RPMI7951 (cell line): ENCODE data around the gene ZDHHC22. TPM values are rescaled to one million over a fixed set of nuclear protein-coding genes. Genes with fewer than 3 reads are reported as not detected.

Experiments used
- DNase-seq: peaks from one replicate; pipeline ENCODE4 v3.0.0-alpha.2; 2012; ENCODE audit warnings: low read depth
- total RNA-seq: library from RNA; depleted of rRNA; stranded (reverse); fragments of >200 nt; shearing (Covaris generic); gene quantifications from 2 replicates; pipeline ENCODE4 v1.2.3, GENCODE V29; 2014

Gene ZDHHC22
- total RNA-seq, 1 experiment from 2014 or later: not detected

DNA sequence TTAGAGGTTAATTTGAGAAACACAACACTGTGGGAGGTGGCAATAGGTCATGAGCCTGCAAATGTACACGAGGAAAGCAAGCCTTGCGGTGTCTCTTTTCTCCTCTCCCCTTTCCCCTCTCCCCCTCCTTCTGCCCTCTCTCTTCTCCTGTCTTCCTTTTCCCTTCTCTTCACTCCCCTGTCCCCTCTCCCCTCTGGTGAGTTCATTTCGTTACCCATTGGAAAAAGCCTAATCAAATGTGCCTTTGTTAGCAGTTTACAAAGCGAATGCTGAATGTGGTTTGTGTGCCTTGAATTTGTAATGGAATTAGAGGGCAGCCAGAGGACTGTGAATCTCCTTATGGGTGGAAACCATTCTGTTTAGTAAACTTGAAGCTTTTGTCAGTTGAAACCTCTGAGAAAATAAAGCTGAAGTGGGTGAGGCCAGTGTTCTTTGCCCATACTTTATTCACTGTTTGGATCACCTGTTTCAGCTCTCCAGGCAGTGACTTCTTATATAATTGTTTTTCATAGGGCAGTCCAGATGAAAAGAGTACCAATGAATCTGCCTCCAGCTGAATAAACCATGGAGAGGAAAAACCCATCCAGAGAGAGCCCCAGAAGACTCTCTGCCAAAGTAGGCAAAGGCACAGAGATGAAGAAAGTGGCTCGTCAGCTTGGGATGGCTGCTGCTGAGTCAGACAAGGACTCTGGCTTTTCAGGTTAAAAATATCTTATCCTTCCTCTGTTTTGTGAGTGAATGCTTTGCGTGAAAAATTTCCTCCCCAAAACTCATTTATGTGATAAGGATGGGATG is 36.2 kb downstream of the ZDHHC22 start:
- DNase-seq: no peak

DNA sequence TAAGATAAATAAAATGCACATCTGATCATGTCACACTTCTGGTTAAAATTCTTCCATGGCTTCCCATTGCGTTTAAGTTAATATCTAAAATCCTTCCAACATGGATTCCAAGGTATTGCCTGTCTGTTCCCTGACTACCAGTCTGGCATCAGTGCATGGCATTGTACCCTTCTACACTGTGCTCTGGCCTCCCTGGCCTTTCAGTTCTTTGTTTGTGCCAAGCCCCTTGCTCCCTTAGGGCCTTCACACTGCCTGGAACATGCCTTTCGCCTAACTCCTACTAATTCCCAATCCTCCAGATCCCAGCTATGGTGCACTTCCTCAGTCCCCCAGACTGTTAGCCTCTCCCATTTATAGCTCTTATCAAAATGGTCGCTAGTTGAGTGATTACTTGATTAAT is 37.2 kb downstream of the ZDHHC22 start:
- DNase-seq: no peak

DNA sequence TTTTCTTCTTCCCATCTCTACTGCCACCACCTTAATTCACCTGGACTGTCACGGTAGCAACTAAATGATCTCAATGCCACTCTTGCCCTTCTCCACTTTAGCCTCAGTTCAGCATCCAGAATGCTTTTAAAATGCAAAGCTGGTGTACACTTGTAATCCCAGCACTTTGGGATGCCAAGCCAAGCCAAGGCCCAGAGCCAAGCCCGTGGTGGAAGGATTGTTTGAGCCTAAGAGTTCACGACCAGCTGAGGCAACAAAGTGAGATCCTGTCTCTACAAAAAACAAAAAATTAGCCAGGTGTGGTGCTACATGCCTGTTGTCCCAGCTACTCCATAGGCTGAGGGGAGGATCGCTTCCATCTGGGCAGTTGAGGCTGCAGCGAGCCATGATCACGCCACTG is 37.6 kb downstream of the ZDHHC22 start:
- DNase-seq: no peak

DNA sequence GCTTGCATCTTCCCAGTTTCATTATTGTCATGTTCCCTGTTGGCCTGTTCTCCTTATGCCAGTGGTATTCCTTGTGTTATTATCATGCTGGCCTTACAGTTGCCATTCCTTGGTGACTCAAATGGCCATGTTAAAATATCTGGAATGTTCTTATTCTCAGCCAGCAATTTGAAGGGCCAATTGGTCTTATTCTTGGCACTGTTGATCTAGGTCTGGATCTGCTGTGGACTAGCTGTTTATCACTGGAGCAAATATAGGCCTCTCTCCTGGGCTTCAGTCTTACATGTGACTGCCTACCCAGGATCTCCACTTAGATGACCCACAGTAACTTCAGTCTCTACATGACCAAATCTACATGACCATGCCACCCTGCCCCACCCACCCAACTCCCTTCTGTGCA is 38.1 kb downstream of the ZDHHC22 start:
- DNase-seq: no peak

DNA sequence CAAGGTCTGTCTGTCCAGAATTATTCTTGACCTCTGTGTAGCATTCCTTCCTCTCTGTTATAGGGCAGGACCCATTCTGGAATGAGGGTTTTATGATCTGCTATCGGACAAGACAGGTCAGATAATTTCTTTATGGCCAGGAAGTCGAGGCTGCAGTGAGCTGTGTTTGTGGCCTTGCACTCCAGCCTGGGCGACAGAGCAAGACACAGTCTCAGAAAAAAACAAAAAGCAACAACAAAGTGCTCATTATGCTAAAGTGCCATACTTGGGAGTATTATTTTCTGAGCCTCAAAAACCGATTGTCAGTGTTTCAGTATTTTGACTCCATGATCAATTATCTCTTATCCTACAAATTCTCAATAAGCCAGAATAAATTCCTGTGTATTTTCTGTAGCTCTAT is 39.4 kb downstream of the ZDHHC22 start:
- no peak for DNase-seq

DNA sequence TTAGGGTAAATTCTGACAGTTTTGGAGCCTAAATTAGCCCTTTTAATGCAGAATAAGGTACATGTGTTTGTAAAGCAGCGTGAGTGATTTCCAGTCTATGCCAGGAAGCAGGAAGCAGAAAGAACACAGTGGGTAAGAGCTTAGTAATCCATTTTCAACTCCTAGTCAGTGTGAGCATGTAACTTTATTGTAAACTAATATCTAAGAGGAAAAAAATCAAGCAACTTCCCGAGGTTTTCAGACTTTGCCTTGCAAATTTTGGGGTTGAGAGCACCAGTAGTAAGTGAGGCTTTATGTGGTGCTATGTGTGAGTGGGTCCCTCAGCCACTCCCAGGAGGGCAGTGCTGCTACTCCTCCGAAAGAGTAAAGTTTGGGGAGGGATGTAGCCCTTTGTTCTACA is 40.6 kb downstream of the ZDHHC22 start:
- no peak for DNase-seq

DNA sequence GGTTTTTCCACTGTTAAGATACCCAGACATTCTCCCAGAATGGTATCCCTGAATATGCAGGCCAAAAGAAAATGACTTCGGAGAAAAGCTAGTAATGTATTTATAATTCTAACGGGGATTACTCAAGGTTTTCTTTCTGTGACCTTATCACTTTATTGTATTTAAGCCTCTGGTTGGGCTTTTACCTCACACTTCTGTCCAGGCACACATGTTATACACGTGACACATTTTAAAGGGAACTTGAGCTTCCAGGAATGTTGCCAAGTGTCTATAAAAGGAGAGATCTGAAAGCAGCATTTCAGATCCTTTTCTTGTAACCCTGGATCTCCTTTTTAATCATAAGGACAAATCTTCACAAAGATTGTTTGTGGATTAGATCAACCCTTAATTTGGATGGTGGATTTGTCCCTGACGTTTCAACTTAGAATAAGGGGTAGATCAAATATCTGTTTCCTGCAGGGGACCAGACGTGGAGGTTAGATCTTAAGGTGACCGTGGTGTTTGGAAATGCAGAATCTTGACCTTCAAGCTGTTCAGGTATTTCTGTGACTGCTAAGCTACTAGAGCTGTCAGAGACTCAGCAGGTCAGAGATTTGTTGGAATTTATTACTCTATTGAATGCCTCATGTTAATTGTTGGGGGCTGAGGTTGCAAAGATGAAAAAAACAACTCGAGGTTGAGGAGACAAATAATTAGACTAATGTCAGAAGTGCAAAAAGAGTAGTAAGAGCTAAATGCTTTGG is 42.0 kb downstream of the ZDHHC22 start:
- DNase-seq: peak; percentile 75

DNA sequence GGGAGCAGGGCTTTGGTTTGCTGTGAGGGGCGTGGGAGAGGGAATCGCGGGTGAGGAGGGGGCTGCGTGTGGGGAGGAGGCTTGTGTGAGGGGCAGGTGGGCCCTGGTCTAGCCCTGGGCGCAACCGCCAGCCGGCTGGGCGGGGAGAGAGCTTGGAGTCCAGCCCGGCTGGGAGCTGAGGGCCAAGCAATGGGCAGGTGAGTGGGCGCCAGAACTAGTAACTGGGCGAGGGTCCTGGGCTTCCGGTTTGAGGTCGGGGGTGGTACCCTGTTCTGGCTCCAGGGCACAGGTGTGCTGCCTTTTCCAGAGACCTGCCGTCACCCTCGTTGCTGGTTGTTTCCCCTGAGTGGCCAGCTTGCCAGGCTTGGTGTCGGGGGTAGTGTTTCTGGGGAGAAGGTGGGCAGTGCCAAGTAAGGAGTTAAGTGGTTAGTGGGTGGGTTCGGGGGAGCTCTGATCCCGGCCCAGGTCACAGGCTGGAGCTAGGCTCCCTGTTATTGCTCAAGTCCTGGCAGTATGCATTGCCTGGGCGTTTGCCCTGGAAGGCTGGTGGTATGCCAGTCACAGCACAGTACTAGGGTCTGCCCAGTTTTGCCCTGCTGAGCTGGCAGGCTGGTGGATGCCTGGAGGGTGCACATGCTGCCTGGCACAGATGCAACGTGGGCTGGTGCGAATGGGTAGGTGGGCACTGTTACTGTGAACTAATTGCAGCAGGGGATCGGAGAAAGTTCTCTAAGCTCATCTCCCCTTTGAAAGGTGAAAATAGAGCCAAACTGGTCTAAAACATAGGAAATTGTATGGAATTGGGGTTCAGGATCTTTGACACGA is 42.9 kb downstream of the ZDHHC22 start:
- peak; percentile 4 for DNase-seq

DNA sequence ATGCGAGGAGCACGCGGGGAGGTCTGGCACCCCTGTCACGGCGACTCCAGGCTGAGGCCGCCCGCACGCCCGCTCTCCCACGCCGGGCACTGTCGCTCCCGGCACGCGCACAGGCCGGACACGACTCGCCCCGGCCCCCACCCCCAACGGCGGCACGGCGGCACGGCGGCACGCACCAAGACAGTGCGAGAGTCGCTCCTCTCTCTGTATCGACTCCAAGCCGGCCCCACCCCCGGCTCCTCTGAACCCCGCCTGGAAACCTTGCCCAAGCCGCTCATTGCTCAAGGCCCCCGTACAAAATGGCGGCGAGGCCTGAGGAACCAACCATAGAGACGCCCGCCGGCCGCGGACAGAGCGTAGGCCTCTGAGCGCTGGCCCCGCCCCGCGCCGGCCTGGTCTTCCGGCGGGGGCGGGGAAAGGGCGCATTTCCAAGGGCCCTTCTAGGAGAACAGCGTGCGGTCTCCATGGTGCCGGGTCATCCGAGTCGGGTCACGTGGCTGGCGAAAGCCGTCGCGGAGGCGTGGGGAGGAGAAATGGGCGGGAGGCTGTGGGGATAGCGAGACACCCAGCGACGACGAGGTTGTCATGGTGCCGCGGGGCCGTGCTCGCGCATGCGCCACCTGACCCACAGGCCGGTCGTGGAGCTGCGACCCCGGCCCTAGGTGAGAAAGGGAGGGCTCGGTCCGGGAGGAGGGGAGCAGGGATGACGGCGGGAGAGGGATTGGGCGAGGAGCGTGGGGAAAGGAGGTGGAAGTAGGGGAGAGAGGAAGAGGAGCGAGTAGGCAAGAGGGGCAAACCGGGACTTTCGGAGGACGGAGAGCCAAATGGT is 43.7 kb downstream of the ZDHHC22 start, which contains the start of gene CIPC:
TSS of gene CIPC (plus strand) at position 559 of the 829 bp plus-strand sequence. CDS start 7,451 bp downstream, outside the sequence.
- DNase-seq: peak; percentile 96

DNA sequence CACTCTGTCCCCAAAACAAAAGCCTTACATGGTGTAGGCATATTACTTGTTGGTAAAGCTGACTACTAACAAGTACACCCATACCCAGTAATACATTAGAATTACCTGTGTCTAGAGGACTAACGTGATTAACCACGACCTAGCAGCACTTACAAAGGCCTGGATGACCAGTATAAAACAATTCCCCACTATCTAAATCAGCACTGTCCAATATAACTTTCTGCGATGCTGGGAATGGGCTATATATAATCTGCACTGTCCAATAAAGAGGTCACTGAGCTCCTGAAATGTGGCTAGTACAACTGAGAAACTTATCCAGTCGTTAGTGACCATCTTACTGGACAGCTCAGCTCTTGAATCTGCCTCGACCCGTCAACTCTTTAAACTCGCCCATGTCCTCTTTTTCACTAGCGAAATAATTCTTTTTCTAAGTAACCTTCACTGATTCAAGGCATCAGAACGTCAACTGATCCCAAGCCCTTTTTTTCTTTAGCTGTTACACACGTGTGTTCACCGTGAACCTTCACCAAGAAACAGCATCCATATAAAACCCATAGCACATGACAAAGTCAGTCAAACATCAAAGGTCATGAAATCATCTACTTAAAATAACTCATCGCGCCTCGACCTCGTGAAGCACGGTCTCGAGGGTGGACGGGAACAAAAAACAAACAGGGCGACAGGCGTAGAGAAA is 44.4 kb downstream of the ZDHHC22 start:
- peak; percentile 25 for DNase-seq

DNA sequence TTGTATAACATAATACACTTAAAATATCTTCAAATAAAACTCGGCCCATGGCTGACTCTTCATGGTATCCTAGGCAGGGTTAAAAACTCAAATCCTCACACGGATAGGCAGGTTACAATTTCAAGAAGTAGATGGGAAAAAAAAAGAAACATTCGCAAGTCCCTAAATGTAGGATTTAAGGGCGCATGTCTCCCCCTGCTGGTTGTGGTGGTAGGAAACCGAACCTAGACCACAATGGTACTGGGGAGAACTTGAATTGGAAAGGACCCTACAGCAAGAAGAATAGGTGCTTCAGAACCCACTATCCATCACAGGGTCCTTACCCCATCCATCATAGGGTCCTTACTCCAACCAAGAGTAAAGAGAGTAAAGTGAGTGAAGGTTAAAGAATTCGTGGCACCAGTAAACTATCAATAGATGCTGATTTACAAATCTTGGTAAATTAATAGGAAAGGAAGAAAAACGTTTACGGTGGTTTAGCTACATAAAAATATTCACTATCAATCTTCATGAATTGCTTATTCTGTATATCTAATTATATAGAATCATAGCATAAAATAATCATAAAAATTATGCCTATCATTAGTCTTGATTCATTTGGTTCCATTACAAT is 46.8 kb downstream of the ZDHHC22 start:
- peak; percentile 71 for DNase-seq

DNA sequence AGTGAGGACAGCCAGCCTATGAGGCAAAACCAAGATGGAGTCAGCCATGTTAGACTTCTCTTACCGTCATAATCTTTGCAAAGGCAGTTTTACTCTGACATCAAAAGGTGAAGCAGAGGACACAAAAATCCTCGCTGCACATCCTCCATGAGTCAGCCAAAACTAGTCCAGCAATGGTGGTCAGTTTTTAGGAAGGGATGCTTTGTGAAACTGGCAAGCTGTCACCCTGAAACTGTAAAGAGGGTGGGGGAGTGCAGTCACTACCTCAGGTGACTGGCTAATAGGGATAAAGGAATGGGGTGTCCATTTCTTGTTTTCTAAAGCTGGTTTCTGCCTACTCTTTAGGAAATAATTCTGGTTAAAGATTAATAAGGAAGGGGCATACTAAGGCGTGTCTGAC is 48.9 kb downstream of the ZDHHC22 start:
- no peak for DNase-seq

DNA sequence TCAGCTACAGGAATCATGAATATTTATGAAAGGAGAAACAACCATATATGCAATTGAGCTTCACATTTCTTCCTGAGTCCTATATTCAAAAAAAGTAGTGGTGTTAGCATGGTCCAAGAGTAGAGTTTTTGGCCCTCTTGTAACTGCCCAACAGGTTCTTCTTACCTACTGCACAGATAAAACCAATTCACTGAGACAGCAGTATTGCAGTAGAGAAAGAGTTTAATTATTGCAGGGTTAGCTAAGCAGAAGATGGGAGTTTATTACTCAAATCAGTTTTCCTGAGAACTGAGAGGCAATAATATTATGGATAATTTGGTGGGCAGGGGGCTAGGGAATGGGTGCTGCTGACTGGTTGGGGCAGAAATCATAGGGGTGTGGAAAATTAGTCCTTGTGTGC is 50.1 kb downstream of the ZDHHC22 start:
- no peak for DNase-seq

DNA sequence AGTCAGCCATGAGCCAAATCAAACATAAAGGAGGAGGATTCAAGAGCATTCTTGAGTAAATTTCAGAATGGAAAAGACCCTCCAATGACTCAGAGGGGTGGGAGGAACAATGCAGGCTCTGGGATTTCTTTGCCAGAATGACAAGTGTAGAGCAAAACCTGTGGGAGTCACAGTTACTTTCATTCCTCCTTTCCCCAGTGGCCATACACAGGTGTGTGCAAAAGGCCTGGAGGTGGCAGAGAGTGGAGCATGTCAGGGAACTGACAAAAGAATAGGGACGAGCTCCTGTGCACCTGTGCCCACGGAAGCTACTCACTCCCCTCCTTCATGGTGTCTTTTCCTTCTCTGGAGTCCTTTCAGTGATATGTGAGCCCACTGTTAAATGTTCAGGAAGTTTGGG is 52.9 kb downstream of the ZDHHC22 start:
- no peak for DNase-seq

DNA sequence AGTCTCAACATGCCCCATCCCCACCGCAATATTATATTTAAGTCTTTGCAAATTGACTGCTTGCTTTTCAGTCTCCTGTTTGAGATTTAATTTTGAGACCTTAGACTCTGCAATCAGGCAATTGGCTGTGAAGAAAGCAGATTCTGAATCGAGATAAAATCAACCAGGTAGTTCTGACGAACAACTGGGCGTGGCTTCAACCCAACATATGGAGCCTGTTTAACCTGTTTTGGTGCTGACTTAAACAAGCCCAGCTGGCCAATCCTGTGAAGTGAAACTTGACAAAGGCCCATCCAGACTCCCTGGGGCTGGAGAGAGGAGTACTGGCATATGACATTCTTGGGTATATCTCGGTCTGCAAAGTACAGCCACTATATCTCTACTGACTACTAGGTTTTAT is 53.4 kb downstream of the ZDHHC22 start:
- DNase-seq: no peak

DNA sequence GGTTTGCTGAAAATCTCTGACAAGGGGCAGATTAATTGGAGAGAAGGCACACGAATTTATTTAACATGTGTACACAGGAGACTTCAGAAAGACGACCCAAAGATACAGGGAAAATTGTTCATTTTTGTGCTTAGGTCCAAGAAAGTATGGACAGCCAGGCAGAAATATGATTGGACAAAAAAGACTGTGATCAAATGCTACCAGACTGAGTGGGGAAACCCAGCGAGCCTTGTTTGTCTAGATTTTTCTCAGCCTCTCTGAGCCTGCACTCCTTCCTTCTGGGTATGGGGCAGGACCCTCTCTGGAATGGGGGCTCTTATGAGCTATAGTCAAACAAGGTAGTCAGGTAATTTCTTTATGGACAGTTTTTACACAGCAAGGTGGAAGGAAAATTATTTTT is 54.0 kb downstream of the ZDHHC22 start:
- no peak for DNase-seq

DNA sequence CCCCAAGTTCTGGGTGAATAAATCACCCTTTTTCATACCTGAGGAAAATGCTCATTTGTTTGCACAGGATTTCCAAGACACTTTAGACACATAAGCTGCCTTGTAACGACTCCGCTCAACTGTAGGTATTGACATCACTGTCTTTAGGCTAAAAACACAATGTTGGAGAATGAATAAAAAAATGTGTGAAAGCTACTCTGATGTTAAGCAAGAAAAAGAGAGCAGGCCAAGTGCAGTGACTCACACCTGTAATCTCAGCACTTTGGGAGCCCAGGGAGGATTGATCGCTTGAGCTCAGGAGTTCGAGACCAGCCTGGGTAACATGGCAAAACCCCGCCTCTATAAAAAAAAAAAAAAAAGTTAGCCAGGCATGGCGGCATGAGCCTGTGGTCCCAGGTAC is 54.6 kb downstream of the ZDHHC22 start:
- no peak for DNase-seq

DNA sequence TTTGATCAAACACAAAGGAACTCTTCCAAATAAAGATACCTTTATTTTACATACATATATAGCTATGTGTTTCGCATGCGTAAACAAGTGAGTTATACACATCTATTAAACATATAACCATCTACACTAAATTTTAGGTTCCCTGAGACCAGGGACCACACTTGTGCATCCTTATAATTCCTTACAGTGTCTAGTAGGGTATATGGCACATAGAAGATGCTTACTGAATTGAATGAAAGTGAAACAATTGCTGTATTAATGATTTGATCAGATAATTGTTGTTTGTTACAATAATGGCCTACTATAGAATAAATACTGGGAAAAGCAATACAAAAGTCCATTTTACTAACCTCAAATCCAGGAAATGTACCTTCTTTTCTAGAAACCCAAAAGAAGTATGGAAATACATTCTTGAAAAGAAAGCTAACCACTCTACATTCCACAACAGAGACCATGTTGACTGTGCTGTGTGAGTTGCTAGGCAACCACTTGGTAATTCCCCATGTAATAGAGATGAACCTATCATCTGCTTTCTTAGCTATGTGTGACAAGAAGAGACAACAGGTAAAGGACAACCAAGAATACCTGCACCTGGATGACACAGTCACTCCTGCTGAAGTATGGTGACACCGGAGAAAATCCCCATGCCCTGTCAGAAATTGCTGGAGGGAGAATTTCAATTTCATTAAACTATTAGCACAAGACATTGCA is 55.4 kb downstream of the ZDHHC22 start:
- peak; percentile 28 for DNase-seq

DNA sequence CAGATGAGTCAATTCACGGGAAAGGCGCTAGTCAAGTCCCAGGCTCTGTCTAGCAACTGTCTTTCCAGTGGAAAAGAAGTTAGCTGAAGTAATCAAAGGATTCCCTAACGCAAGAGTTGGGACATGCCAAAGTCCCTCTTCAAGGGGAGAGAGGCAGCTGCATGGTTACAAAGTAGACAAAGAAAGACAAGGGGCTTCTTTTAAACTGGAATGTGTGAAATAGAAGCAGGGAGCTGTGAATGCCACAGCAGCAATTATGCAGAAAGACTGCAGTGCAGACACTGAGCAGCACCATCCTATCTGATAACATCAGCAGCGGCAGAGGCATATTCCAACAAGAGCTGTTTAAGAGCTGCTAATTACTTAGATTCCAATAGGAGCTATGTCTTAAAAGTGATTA is 56.1 kb downstream of the ZDHHC22 start:
- no peak for DNase-seq

DNA sequence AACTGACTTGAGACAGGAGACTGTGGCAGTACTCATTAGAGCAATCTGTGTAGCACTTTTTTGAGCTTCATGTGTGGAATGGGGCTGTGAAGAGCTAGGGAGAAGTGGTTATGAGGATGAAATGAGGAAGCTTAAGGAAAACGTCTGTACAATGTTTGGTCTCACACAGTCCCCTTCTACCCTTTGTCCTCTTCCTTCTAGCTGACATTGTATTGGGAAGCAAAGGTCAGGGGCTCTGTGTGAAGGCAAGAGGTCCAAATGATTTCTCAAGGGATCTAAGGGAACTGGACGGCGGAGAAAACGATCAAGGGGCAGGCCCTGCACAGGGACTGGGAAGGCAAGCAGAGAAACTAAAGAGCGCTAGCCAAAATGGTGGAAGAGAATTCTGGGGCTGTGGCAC is 56.6 kb downstream of the ZDHHC22 start:
- DNase-seq: no peak
